Thyroid gland (tissue), 4 donors: Measurements from ENCODE around the gene GLIPR1L1.

Source experiments
- CTCF ChIP-seq, 6 experiments: fragments of 200-600 bp in 3 of 6; fragments of 450-650 bp in 3 of 6; sonication (generic) in 3 of 6; IDR thresholded peaks; one replicate each; pipeline ENCODE4 v1.5.1; 2016 to 2019; ENCODE audit warnings: antibody characterized with exemption in 6 of 6, mild to moderate bottlenecking in 2 of 6, inconsistent platforms in 1 of 6, moderate library complexity in 1 of 6
- POLR2A ChIP-seq, 2 donors: fragments of 450-650 bp; IDR thresholded peaks; one replicate each; pipeline ENCODE4 v1.6.1; 2017; ENCODE audit warnings: antibody characterized with exemption in 2 of 2, mild to moderate bottlenecking in 2 of 2, moderate library complexity in 1 of 2

GRCh38 chr12:75419841-75420240 lies 85.4 kb downstream of the GLIPR1L1 start:
- TF ChIP-seq CTCF (IDR thresholded peaks at IDR 0.05), result no peak
- no peak for TF ChIP-seq POLR2A (IDR thresholded peaks at IDR 0.05)
